Activated CD4-positive, alpha-beta T cell treated with anti-CD3 and anti-CD28 coated beads, Interleukin-2, amount 10 ng/mL, durations not matched to agents 7 days and 5 days (primary cell): Measurements from ENCODE around the gene IL1RAP. TPM values are rescaled to one million over a fixed set of nuclear protein-coding genes. Genes with fewer than 3 reads are reported as not detected.

Source experiments
- CTCF ChIA-PET: fragments of 350-600 bp; sonication (Branson Sonifier 250); formaldehyde crosslinking; loops from one replicate; lab custom pipeline; 2021; ENCODE audit warnings: antibody characterized with exemption; lab: Charles Lee
- POLR2A ChIA-PET: fragments of 350-600 bp; sonication (Branson Sonifier 250); formaldehyde crosslinking; loops from one replicate; lab custom pipeline; 2021; ENCODE audit warnings: antibody characterized with exemption; lab: Charles Lee
- DNase-seq: peaks from one replicate; pipeline ENCODE4 v3.0.0-alpha.2; 2020
- H3K27ac Mint-ChIP-seq: one replicate; pipeline ENCODE4 v1.8.0; 2021; ENCODE audit warnings: mild to moderate bottlenecking, moderate library complexity, mixed read lengths
- H3K27me3 Mint-ChIP-seq: one replicate; pipeline ENCODE4 v1.8.0; 2021; ENCODE audit warnings: mixed read lengths
- H3K36me3 Mint-ChIP-seq: one replicate; pipeline ENCODE4 v1.8.0; 2021; ENCODE audit warnings: low read depth, mixed read lengths
- H3K4me1 Mint-ChIP-seq: one replicate; pipeline ENCODE4 v1.8.0; 2021; ENCODE audit warnings: mixed read lengths
- H3K4me3 Mint-ChIP-seq: one replicate; pipeline ENCODE4 v1.8.0; 2021; ENCODE audit warnings: mild to moderate bottlenecking, moderate library complexity, mixed read lengths
- H3K9me3 Mint-ChIP-seq: one replicate; pipeline ENCODE4 v1.8.0; 2021; ENCODE audit warnings: mixed read lengths
- total RNA-seq, 2 experiments: library from RNA; stranded (reverse); gene quantifications; one replicate each; pipeline ENCODE4 v1.2.3, GENCODE V29; 2021

IL1RAP gene
- total RNA-seq, 2 experiments from 2014 or later = 7.2 to 8.2 TPM

GRCh38 chr3:190552021-190552420 is 38.1 kb downstream of the IL1RAP start:
- Mint-ChIP-seq H3K4me3 (no peak overlapping the region), H3K27ac (no peak overlapping the region), H3K9me3 (peaks cover 17% of the 10 kb centered on the region), H3K36me3 (peaks cover 24% of the 10 kb centered on the region), H3K4me1 (no peaks in the 10 kb centered on the region), H3K27me3 (no peaks in the 10 kb centered on the region)
- ChIA-PET POLR2A (no interaction called here), CTCF (interaction anchor here (0.6 to 1.1 kb wide), 2 partner anchors 9 to 50 kb away, joined by 3 read pairs; no protein-coding TSS in a partner anchor)
- no peak for DNase-seq

DNA sequence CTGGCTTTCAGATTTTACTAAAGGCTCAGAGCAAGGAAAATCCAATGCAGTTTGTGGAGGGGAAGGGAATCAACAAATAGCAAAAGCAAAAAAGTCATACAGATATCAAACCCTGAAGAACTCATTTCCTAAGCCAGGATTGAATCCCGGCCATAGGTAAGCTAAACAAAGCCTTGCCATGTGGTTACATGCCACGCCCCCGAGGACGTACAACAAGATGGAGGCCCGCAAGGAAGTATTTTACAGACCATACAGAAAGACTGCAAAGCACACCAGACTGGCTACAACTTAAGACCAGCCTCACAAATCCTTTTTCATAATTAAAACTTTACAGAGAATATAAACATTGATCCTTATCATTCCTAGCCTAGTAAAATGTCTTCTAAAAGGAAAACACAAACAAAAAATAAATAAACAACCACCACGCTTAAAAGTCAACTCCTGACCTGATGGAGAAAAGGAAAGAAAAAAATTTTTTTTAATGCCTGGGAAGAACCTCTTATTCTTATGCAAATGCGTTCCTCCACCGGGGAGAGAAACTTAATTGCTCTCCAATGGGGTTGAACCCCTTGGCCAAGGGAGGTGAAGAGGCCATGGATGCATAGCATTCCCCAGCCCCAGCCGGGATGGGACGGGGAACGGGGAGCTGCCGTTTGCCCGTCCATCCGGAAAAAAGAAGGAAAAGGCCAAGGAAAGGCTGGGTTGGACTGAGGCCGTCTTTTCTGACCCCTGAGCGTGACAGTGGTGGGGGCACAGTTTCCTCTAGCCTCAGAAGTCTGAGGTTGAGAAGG is 39.3 kb downstream of the IL1RAP start:
- Mint-ChIP-seq H3K27me3 (no peaks in the 10 kb centered on the region), H3K36me3 (peaks cover 26% of the 10 kb centered on the region), H3K9me3 (peaks cover 18% of the 10 kb centered on the region), H3K4me1 (peaks cover 3% of the 10 kb centered on the region), H3K4me3 (no peak overlapping the region), H3K27ac (no peak overlapping the region)
- ChIA-PET POLR2A (no interaction called here), CTCF (interaction anchor here (1.1 kb wide), 1 partner anchor 49 kb away, joined by 3 read pairs; no protein-coding TSS in a partner anchor)
- no peak for DNase-seq

GRCh38 chr3:190554197-190554596 is 40.3 kb downstream of the IL1RAP start:
- no peak for DNase-seq
- no peaks in the 10 kb centered on the region for H3K27me3 Mint-ChIP-seq
- POLR2A ChIA-PET = no interaction called here
- peaks cover 3% of the 10 kb centered on the region for H3K4me1 Mint-ChIP-seq
- CTCF ChIA-PET = no interaction called here
- H3K4me3 Mint-ChIP-seq = no peak overlapping the region
- no peak overlapping the region for H3K27ac Mint-ChIP-seq
- peaks cover 33% of the 10 kb centered on the region for H3K36me3 Mint-ChIP-seq
- peaks cover 25% of the 10 kb centered on the region for H3K9me3 Mint-ChIP-seq

DNA sequence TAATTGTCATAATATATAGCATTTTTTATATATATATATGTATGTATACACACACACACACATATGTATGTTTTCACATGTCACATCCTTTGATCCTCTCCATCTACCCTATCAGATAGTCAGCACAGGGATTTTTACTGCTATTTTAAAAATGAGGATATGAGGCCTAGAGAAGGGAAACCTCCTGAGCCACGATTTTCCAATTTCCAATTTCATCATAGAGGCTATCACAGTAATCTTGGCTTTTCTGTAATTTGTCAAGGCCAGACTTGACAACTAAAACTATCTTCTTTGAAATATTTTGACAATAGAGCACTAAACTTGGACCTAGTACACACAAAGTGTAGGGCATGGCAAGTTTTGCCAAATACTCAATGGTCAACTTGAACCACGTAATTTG is 42.5 kb downstream of the IL1RAP start:
- no peak for DNase-seq
- H3K9me3 Mint-ChIP-seq = peaks cover 25% of the 10 kb centered on the region
- POLR2A ChIA-PET = no interaction called here
- H3K36me3 Mint-ChIP-seq = peaks cover 36% of the 10 kb centered on the region
- no peak overlapping the region for H3K4me3 Mint-ChIP-seq
- peaks cover 3% of the 10 kb centered on the region for H3K4me1 Mint-ChIP-seq
- CTCF ChIA-PET = no interaction called here
- no peak overlapping the region for H3K27ac Mint-ChIP-seq
- H3K27me3 Mint-ChIP-seq = no peaks in the 10 kb centered on the region

- H3K4me3 Mint-ChIP-seq = no peak overlapping the region
- CTCF ChIA-PET = interaction anchor here (0.9 to 1.2 kb wide), 2 partner anchors 23 to 24 kb away, joined by 3 read pairs; no protein-coding TSS in a partner anchor
- peaks cover 25% of the 10 kb centered on the region for H3K9me3 Mint-ChIP-seq
- peaks cover 6% of the 10 kb centered on the region for H3K4me1 Mint-ChIP-seq
- no peak for DNase-seq
- peaks cover 32% of the 10 kb centered on the region for H3K36me3 Mint-ChIP-seq
- POLR2A ChIA-PET = no interaction called here
- H3K27me3 Mint-ChIP-seq = no peaks in the 10 kb centered on the region
- no peak overlapping the region for H3K27ac Mint-ChIP-seq
Observed at GRCh38 chr3:190557296-190557695, 43.4 kb downstream of the IL1RAP start.

DNA sequence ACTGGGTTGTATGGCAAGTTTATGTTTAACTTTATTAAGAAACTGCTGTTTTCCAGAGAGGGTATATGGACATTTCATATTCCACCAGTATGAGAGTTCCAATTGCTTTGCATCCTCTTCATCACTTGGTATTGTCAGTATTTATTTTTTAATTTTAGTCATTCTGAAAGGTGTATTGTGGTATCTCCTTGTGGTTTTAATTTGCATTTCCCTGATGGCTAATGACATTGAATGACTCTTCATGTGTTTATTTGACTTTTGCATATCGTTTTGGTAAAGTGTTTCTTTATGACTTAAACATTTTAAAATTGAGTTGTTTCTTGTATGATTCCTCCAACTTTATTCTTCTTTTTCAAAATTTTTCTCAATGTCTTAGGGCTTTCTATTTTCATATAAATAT is 44.4 kb downstream of the IL1RAP start:
- H3K36me3 Mint-ChIP-seq = peaks cover 26% of the 10 kb centered on the region
- no peaks in the 10 kb centered on the region for H3K27me3 Mint-ChIP-seq
- no peak overlapping the region for H3K27ac Mint-ChIP-seq
- H3K9me3 Mint-ChIP-seq = peaks cover 18% of the 10 kb centered on the region
- DNase-seq = no peak
- H3K4me1 Mint-ChIP-seq = peaks cover 13% of the 10 kb centered on the region
- ChIA-PET CTCF (interaction anchor here (0.6 to 1.2 kb wide), 2 partner anchors 22 to 26 kb away, joined by 3 to 4 read pairs; no protein-coding TSS in a partner anchor), POLR2A (no interaction called here)
- H3K4me3 Mint-ChIP-seq = no peak overlapping the region

DNA sequence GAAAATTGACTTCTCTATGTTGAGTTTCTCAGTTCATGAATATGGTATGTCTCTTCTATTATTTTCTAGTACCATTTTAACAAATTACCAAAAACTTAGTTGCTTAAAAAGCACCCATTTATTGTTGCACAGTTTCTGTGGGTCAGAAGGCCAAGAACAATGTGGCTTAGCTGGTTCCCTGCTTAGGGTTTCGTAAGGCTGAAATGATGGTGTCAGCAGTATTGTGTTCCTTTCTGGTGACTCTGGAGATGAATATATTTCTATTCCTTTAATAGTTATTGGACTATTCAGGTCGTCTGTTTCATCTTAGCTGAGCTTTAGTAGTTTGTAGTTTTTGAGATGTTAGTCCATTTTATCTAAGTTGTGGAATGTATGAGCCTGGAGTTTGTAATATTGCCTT is 44.9 kb downstream of the IL1RAP start:
- ChIA-PET CTCF (interaction anchor here (0.6 to 1.2 kb wide), 2 partner anchors 21 to 26 kb away, joined by 3 to 4 read pairs; no protein-coding TSS in a partner anchor), POLR2A (no interaction called here)
- DNase-seq = no peak
- peaks cover 16% of the 10 kb centered on the region for H3K4me1 Mint-ChIP-seq
- peaks cover 17% of the 10 kb centered on the region for H3K9me3 Mint-ChIP-seq
- H3K27me3 Mint-ChIP-seq = no peaks in the 10 kb centered on the region
- H3K4me3 Mint-ChIP-seq = no peak overlapping the region
- peaks cover 24% of the 10 kb centered on the region for H3K36me3 Mint-ChIP-seq
- H3K27ac Mint-ChIP-seq = no peak overlapping the region

- Mint-ChIP-seq H3K27ac (no peak overlapping the region), H3K36me3 (peaks cover 28% of the 10 kb centered on the region), H3K27me3 (no peaks in the 10 kb centered on the region), H3K4me1 (peaks cover 18% of the 10 kb centered on the region), H3K9me3 (peaks cover 17% of the 10 kb centered on the region), H3K4me3 (no peak overlapping the region)
- no peak for DNase-seq
- ChIA-PET POLR2A (no interaction called here), CTCF (no interaction called here)
Observed at GRCh38 chr3:190560013-190560895, 46.4 kb downstream of the IL1RAP start.

- Mint-ChIP-seq H3K36me3 (peaks cover 42% of the 10 kb centered on the region), H3K27me3 (no peaks in the 10 kb centered on the region), H3K4me3 (no peak overlapping the region), H3K27ac (no peak overlapping the region), H3K9me3 (peaks cover 17% of the 10 kb centered on the region), H3K4me1 (peaks cover 31% of the 10 kb centered on the region)
- no peak for DNase-seq
- ChIA-PET CTCF (interaction anchor here (0.7 to 1.3 kb wide), 2 partner anchors 10 to 28 kb away, joined by 3 read pairs; no protein-coding TSS in a partner anchor), POLR2A (interaction anchor here (0.7 kb wide), 1 partner anchor 129 kb away, joined by 3 read pairs; no protein-coding TSS in a partner anchor)
Observed at GRCh38 chr3:190562866-190563510, 49.1 kb downstream of the IL1RAP start.

DNA sequence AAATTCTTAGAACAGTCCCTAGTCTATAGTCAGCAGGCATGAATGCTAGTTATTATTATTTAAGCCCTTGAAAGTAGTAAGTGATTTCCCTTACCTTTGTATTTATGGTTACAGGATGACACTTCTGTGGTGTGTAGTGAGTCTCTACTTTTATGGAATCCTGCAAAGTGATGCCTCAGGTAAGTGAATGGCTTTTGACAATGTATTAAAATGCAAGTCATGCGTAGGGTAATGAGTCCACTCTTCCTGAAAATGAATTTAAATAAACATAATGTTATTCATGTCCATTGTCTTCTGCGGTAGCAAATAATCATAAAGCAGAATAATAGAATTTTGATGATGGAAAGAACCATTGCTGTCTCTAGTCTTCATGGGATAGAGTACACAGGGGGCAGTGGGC is 50.3 kb downstream of the IL1RAP start:
- Mint-ChIP-seq H3K9me3 (peaks cover 10% of the 10 kb centered on the region), H3K27me3 (no peaks in the 10 kb centered on the region), H3K4me1 (peaks cover 30% of the 10 kb centered on the region), H3K4me3 (no peak overlapping the region), H3K36me3 (peaks cover 41% of the 10 kb centered on the region), H3K27ac (no peak overlapping the region)
- DNase-seq = no peak
- POLR2A ChIA-PET = no interaction called here
- CTCF ChIA-PET = no interaction called here

GRCh38 chr3:190566043-190566933 is 52.4 kb downstream of the IL1RAP start:
- Mint-ChIP-seq H3K36me3 (peaks cover 34% of the 10 kb centered on the region), H3K4me1 (peaks cover 31% of the 10 kb centered on the region), H3K9me3 (peaks cover 5% of the 10 kb centered on the region), H3K27ac (peak overlapping the region; percentile 28), H3K27me3 (no peaks in the 10 kb centered on the region), H3K4me3 (no peak overlapping the region)
- CTCF ChIA-PET = interaction anchor here (1.0 to 2.1 kb wide), 3 partner anchors 10 to 52 kb away, joined by 4 to 13 read pairs (median 5); no protein-coding TSS in a partner anchor
- POLR2A ChIA-PET = no interaction called here
- DNase-seq = peak; percentile 46
